HG02642 (cell line): ENCODE data around the gene UBE3B.
"Not testable (repeated sequence)": the region's sequence is repeated elsewhere in the genome, so short reads cannot be mapped to it uniquely, and the experiment has no call there.

Experiments
- ATAC-seq: cut with Tn5 transposase; IDR thresholded peaks from one replicate; pipeline ENCODE4 v1.9.1; 2021; ENCODE audit warnings: mild to moderate bottlenecking; ENCODE audit not compliant: unreplicated experiment, poor library complexity

The UBE3B gene

DNA sequence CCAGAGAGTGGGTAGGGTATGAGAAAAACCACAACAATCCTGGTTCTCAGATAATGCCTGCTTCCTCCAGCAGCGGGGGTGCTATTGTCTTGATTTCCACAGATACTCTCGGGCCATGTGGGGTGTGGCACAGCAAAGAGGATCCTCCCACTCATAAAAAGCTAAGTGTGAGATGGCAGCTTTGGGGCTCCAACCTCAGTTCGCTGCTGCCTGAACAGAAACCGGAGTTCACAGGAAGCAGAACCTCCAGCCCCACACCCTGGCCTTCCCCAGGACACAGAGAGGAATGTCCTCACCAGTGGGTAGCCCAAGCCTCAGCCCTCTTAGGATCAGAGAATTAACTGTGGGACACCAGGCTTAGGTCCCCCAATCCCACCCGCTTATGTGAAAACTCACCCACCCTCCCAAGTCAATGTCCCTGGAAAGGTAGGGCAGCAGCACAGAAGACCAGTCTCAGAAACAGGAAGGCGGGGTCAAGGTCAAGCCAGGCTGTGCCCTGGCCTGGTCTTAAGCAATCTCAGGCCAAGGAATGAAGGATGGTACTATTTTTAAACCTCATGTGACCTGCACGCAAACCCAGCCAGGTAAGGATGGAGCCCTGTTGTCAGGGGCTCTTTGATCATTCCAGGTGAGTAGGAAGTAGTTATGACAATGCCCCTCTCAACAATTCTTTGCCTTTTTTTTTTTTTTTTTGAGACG, 9.3 kb upstream of the UBE3B start:
- ATAC-seq = no peak

DNA sequence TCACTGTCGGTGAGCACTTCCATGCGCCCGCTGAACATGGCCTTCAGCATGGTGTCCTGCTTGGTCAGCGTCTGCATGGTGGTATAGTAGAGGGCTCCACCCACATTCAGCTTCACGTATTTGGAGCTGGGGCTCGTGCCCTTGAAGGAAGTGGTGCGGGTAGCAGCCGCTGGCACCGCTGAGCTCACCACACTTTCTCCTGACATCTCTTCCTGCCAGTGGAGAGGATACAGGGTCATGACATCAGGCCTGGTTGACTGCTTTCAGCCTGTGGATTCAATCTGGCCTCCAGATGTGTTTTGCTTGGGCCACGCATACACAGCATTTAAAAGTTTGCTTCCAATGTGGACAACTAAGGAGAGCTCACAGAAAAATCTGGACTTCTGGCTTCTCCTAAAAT, 7.9 kb upstream of the UBE3B start:
- ATAC-seq = no peak

DNA sequence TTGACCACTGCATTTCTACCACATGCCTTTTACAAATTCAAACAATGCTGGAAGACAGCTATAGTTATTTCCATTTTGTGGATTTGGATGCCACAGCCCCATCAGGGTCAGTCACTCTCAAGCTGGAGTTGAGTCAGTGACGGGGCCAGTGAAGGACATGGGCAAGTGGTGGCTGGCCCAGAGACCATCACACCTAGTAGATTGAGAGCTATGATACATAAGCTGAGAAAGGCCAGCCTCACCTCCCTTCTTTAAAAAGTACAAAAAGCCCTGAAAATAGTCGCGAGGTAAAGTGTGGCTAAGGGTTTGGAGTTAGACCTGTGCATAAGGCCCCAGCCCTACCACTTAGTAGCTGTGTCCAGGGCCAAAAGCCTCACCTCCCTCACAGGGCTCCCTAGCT, 4.4 kb upstream of the UBE3B start:
- ATAC-seq = no peak

DNA sequence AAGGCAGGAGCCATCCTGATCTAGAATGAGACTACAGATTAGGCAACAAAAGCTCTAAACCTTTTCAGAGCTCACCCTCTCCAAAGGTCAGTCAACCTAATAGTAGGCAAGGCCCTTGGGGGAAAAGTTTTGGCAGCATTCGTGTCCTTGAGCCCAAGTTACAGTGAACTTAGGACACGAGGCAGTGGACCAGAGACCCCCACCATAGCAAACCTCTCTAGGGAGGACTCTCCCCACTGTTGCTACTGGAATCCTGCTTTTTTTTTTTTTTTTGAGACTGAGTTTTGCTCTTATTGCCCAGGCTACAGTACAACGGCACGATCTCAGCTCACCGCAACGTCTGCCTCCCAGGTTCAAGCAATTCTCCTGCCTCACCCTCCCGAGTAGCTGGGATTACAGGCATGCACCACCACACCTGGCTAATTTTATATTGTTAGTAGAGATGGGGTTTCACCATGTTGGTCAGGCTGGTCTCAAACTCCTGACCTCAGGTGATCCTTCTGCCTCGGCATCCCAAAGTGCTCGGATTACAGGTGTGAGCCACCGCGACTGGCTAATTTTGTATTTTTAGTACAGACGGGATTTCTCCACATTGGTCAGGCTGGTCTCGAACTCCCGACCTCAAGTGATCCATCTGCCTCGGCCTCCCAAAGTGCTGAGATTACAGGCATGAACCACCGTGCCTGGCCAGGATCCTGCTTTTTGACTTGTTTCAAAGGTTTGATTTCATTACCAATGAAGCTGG, 3.7 kb upstream of the UBE3B start:
- ATAC-seq = not testable (repeated sequence)

DNA sequence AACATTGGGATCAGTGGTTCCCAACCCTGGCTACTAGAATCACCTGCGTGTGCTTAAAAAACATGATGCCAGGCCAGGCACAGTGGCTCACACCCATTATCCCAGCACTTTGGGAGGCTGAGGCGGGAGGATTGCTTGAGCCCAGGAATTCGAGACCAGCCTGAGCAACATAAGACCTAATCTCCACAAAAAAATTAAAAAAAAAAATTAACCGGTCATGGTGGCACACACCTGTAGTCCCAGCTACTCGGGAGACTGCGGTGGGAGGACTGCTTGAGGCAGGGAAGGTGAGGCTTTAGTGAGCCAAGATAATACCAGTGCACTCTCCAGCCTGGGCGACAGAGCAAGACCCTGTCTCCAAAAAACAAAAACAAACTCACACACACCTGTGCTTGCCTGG, 2.3 kb upstream of the UBE3B start:
- ATAC-seq = no peak

DNA sequence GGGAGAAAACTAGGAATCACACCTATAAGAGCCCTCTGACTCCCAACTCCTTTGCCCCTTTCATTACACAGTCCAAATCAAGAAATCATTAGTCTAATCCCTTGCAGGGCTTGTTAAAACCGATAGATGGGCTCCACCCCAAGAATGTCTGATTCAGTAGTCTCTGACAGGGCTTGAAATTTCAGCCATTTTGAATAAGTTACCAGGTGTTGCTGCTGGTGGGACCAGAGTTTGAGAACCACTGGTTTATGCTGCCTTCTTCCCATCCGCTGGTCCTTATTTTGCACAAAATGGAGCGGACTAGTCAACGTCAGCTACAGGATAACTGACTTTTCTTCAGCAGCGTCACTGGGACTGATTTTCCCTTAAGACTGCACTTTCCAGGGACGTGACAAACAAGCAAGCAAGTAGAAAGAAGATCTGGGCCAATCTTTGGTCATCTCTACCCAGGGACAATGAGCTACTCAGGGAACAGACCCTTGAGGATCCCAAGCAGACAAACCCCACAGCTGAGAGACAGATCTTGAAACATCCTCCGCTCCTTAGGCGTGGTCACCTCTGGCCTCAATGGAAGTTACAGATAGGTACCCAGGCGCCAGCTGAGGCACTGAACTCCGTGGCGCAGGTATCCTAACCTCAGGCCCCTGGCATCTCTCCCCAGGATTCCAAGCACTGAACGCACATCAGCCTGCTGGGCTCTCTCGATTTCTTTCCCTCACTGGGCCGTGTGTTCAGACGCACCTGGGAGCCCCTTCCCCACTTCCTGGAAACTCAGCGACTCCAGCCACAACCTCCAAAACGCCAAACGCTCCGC, 1.2 kb upstream of the UBE3B start:
- no peak for ATAC-seq

DNA sequence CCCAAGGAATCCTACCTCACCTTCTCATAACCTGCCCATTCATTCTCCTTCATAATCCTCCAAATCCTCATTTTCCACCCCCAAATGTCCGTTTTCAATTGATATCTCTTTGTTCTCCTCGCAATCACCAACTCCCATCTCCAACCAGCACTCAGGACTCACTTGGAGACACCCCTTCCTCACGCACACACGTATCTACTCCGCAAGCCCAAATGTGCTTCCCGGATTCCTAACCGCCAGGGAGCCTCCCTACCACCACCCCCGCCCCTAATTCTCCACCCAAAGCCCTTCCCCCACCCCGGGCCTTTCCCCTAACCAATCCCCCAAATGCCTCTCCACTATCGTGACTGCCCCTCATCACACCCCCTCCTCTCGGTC, 638 bp upstream of the UBE3B start:
- ATAC-seq = no peak

DNA sequence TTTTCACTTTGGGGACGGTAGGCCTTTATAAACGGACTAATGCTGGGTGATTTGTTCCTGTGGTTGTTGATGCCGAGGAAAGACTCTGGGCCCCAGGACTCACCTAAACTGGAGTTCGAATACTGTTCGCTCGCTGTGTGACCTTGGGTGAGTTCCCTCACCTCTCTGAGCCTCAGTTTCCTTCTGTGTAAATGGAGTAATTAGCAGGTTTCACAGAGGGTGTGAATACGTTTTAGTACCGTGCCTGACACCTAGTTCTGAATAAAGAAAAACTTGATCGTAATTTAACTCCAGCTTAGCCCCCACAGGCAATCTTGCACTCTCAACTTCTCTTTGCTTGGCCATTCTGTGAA, 505 bp downstream of the UBE3B start:
- no peak for ATAC-seq

DNA sequence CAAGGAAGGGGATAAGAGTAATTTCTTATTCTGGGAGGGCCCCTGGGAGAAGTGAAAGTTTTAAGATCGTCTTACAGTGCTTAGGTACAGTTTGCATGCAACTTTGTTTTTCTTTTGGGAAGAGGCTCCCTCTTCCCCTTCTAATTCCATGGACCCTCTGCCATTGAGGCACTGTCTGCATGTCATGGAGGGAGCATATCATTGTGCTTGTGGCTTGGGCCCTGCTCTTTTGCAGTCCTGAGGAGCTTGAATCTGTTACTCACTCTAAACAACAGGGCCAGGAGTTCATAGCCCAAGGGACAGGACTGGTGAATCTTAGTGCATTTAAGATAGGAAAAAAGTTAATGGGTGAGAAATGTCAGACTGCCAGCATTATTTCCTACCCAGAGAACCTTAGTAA, 2.3 kb downstream of the UBE3B start:
- no peak for ATAC-seq

DNA sequence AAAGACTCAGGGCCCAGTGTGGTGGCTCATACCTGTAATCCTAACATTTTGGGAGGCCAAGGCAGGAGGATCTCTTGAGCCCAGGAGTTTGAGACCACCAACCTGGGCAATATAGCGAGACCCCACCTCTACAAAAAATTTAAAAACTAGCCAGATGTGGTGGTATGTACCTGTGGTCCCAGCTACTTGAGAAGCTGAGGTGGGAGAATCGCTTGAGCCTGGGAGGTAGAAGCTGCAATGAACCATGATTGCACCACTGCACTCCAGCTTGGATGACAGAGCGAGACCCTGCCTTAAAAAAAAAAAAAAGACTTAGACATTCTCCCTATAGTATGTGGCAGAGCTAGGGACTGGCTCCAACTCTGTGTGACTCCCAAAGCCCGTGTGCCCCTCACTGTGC, 2.9 kb downstream of the UBE3B start:
- no peak for ATAC-seq

DNA sequence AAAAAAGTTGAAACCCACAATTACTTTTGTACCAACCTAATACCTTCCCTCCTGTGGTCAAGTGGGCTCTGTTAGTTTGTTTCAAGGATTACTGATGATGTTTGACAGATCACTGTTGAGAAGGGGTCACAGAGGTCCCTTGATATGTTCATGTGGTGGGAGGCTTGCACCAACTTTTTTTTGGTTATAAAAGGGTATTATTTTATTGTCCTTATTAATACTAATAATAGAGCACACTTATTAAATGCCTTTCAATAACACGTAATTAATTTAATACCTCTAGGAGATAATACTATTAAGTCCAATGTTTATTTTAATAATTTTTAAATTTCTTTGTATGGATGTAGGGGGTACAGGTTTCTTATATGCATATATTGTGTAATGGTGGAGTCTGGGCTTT, 4.4 kb downstream of the UBE3B start:
- no peak for ATAC-seq

DNA sequence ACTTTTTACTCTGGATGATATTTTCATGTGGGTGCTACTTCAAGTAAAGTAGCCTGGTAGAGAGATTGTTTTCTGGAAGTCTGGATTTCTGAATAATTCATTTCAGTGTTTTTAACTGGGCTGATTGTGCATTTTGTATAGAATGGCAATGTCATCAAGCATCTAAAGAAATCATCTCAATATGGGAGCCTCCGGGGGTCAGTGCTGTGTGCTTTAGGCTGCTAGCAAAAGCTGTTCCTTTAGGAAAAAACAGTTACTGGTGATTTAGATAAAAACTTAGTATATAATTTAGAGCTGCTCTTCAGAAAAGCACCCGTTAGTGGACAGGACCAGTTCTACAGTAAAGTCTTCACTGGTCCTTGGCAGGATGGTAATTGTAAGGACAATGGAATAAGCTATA, 5.1 kb downstream of the UBE3B start:
- no peak for ATAC-seq

DNA sequence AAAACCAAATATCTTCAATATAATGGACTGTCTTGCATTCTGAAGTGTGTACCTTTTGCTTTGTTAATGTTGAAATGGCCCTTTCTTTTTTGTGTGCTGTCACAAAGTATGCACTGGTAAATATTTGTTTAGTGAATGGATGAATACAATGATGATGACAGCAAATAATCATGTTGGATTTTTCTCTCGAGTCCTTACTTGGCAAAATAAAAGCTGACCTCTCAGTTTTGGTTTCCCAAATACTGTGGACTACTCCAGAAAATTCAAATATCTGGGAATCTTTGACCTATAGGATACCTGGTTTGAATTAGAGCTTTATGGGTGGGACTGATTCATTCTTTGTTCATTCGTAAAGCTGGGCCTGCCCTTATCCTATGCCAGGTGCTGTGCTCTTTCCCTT, 5.5 kb downstream of the UBE3B start:
- no peak for ATAC-seq

DNA sequence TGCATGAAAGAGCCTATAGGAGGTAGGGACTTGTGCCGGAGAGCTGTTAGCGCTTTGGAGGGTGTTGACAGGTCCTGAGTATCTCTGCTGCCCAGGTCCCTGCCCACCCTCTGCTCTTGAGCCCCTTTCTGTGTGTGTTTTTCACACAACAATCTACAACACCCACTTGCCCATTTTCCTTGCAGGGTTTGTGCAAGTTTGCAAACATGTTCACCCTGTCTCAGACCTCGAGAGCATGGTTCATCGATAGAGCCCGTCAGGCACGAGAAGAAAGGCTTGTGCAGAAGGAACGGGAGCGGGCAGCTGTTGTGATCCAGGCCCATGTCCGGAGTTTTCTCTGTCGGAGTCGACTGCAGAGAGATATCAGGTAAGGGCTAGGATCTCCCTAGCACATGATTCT, 5.9 kb downstream of the UBE3B start:
- no peak for ATAC-seq

DNA sequence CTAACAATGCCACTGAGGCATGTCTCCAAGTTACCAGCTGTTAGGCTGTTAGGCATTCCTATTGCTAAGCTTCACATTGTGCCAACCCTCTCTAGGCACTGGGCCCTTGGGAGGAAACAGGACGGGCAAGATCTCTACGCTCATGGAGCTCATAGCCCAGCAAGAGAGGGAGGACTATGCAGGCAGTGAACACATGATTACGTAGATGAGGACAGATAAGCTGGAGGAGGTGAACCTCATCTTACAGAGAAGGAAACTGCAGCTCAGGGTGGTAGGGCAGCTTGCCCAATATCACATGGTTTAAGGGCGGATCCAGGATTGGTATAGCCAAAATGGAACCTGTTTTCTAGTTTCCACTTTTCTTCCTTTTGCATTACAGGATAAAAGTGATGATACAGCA, 7.8 kb downstream of the UBE3B start:
- no peak for ATAC-seq

DNA sequence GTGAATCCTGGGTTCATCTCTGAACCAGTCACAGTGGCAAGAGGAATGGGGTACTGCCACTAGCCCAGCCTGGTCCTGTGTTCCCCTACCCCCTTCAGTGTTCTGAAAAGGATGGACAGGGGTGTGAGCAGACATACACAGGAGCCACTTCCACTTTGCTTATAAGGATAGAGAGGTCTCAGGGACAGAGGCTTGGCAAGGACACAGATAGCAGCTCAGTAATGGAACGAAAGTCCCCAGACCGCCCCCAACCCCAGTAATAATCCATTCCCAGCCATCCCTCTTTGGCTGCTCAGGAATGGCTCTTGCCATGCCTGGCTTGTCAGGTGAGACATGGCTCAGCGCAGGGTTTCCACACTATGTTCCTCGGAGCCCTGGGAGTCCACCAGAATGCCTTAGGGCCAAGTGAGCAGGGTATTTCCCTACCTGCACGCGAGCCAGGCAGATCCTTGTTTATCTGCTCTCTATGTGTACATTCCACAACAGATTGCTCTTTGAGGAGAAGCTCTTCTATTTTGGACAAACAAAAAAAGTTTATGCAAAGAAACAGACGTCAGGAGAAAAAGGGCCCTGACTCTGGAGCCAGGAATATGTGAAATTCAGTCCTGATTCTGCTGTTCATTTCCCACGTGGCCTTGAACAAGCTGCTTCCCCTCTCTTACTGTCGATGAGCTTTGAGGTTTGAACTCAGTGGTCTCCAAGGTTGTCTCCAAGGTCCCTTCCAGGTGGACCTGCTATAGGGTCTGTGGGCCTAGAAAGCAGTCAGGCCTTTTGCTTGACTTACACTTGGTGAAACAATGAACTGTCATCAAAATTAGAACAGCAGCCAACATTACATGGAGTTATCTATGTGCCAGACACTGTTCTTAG, 10.0 kb downstream of the UBE3B start:
- ATAC-seq = no peak

DNA sequence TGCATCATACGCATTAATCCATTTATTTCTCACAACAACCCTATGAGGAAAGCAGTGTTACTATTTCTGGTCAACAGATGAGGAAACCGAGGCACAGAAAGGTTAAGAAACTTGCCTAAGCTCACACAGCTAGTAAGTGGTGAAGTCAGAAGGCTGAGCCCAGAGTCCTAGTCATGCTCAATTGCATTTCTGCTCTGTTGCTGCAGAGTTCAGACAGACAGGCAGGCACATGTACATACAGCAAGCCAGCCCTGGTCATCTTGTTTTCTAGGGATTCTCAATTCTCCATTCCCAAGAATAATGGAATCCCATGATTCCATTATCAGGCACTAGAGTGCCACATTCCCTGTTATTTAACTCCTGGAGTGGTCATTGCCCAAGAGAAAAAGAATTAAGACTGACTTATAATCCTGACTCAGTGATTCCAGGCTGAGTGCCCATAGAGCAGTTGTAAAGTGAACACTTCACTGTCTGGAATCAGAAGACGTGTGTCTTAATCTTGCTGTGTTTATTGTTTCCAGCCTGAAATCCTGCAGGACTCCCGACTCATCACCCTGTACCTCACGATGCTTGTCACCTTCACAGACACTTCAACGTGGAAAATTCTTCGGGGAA, 10.7 kb downstream of the UBE3B start:
- no peak for ATAC-seq

DNA sequence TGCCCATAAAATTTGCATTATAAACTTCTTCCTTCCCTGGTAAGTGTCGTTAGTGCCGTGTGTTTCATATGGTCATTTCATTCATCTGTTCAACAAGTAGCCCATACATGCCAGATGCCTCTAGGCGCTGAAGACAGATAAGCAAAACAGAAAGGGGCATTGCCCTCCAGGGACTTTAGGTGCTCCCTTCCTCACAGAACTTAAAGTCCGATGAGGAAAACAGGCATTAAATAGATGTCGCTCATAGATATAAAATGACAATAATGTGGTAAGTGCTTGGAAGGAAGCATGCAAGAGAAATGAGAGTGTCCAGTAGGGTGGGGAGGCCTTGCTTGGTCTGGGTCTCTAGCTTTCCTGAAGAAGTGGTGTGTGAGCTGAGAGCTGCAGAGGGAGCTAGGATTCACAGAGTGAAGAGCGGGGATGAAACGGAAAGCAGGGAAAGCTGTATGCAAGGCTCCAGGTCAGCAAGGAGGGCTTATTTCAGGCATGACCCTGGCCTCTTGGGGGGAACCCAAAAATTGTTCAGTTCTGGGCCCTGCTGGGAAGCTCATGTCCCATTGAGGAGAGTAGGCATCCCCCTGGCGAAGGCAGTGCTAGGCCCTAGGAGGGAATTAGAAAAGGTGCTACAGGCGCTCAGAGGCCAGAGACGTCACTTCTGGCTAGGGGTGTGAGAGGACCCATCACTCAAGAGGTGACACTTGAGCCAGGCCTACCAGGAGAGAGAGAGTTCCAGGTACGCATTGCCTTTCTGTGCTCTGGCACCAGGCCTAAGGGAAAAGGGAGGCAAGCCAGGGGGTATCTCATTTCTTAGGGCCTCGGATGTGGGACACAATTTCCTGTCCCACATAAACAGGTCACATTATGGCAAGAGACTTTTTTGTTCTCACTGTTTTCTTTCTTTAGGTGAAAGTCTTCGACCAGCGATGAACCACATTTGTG, 11.9 kb downstream of the UBE3B start:
- ATAC-seq = no peak

DNA sequence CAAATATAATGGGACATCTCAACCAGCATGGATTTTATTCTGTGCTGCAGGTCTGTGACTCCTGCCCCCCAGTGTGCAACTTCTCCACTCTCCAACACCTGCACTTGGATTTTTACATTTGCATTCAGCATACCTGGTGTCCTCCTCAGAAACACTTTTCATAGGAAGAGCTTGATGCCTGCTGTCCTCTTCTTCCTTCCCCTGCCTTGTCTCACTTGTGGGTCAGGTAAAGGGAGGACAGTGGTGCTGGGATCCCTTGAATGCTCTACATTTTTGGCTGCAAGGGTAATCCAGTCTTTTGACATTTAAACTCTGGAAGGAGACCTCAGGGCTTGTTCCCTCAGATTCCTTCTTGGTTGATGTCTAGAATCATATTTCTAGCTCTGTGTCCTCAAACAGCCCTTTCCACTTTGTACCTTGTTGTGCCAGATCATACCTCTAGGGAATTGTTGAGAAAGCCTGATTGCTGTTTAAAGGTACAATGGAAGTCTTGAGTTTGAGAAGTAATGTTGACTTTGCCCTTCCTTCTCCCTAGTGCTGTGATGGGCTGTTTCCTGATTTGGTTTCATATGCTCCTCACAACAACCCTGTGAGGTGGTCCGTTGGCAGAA, 12.6 kb downstream of the UBE3B start:
- ATAC-seq = no peak
